Endothelial cell of hepatic sinusoid (primary cell): ENCODE measurements around the gene CHRFAM7A.
"Not testable (repeated sequence)": the region's sequence is repeated elsewhere in the genome, so short reads cannot be mapped to it uniquely, and the experiment has no call there.

Experiments
- in situ Hi-C: cut with HindIII; loops from 2 replicates; pipeline ENCODE4 v1.10.0; 2017; ENCODE audit warnings: low sequenced_read_pairs

Gene CHRFAM7A

GRCh38 chr15:30392766-30393663, at the start of gene CHRFAM7A:
Gene CHRFAM7A, minus strand, starts transcription at chr15:30393540. Its CDS starts 10,189 bp downstream, at chr15:30383351.
- in situ Hi-C loops, result not testable (repeated sequence)

DNA sequence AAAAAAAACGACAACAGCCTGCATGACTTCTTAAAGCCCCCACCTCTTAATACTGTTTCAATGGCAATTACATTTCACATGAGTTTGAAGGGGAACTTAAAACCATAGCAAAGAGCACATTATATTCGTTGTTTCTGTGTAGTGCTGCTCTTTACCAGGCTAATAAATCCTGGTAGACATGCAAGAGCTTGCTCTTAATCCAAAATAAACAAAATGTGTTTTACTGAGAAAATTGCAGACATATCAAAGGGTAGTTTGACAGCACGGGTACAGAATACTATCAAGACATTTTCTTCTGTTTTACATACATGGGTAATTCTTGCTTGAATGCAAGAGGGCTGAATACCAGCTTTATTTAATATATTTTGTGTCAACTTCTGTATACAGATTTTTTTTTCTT, 45.0 kb upstream of the CHRFAM7A start:
- in situ Hi-C loops, result not testable (repeated sequence)

GRCh38 chr15:30435878-30436277, 42.5 kb upstream of the CHRFAM7A start:
- in situ Hi-C loops, result not testable (repeated sequence)

- in situ Hi-C loops, result not testable (repeated sequence)
Observed at GRCh38 chr15:30420723-30421122, 27.4 kb upstream of the CHRFAM7A start.

DNA sequence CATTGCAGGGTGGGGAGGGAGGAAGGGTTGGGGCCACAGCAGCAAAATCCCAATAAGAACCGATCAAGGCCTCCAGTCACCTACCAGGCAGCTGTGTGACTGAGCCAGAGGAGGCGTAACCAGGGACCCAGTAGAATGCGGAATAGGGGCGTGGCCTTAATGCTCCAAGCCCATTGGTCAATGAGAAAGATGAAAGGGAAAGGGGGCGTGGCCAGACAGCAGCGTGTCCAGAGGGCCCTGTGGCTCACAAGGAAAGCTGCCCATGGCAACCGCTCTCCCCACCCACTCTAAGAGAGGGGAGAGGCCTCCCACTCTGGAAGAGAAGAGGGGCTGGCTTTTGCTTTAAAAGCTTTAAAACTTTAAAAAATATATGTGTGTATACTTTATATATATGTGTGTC, 20.8 kb upstream of the CHRFAM7A start, which contains the start of gene GOLGA8R:
TSS of gene GOLGA8R (minus strand) at position 101 of the 400 bp plus-strand sequence. CDS start at position 3, 98 bp downstream.
- in situ Hi-C loops, result not testable (repeated sequence)

DNA sequence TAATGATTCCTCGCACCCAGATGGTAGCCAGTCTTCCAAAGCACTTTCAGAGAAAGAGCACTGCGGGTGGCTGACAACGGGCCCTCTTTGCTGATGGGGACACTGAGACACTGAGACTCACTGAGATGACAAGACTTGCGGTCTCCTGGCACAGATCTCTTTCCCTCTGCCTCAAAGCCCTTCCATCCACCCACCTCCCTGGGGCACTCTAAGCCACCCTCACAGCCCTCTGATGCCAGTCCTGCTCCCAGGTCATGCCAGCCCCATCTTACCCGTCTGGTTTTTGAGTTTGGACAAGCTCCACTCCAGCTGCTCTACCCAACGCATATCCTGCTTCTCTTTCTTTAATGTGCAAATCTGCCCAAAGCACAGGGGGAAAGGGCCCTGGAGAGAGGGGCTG, 14.3 kb upstream of the CHRFAM7A start:
- in situ Hi-C loops, result not testable (repeated sequence)

DNA sequence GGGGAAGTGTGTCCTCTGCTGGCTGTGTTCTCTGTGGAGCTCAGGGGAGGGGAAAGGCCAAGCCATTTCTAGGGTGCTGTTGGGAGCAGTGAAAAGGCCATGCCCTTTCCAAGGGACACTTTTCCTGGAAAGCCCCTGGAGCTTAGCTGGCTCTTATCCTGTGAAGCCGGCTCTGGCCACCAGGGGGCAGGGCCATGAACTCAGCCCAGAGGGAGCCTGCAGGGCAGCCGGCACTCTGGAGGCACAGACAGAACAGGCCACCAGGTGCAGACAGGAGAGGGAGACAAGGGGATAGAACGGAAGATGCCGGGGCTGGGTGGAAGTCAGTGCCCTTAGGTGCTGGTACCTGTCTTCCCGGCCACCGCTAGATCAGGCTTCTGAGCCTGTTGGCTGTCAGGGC, 5.6 kb upstream of the CHRFAM7A start:
- in situ Hi-C loops, result not testable (repeated sequence)

GRCh38 chr15:30393664-30393991, 288 bp upstream of the CHRFAM7A start:
- in situ Hi-C loops, result not testable (repeated sequence)

GRCh38 chr15:30386318-30386887, 6.9 kb downstream of the CHRFAM7A start:
- in situ Hi-C loops, result not testable (repeated sequence)

- in situ Hi-C loops, result not testable (repeated sequence)
Observed at GRCh38 chr15:30377082-30377413, 16.3 kb downstream of the CHRFAM7A start.

GRCh38 chr15:30376375-30377081, 16.8 kb downstream of the CHRFAM7A start:
- in situ Hi-C loops, result not testable (repeated sequence)

GRCh38 chr15:30375872-30376271, 17.5 kb downstream of the CHRFAM7A start:
- in situ Hi-C loops, result not testable (repeated sequence)

GRCh38 chr15:30374862-30375261, 18.5 kb downstream of the CHRFAM7A start:
- in situ Hi-C loops, result not testable (repeated sequence)

- in situ Hi-C loops, result not testable (repeated sequence)
Observed at GRCh38 chr15:30368271-30368670, 25.1 kb downstream of the CHRFAM7A start.

- in situ Hi-C loops, result not testable (repeated sequence)
Observed at GRCh38 chr15:30367246-30367645, 26.1 kb downstream of the CHRFAM7A start.

DNA sequence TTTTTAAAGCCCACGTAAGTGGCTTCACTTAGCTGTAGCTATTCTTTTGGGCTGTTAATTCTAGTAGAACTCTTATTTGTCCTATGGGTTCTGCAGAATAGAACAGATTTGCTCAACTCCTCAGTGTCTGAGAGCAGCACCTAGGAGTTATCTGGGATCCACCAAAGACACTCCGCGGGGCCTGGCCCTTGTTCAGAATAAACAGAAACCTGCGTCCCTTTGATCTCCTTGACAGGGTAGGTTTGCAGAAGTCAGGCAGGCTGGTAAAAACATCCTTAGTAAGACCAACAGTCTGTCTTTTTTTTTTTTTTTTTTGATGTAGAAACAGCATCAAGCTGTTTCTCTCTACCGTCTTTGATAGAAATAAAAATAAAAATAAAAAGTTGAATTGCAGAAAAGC, 31.9 kb downstream of the CHRFAM7A start:
- in situ Hi-C loops, result not testable (repeated sequence)

DNA sequence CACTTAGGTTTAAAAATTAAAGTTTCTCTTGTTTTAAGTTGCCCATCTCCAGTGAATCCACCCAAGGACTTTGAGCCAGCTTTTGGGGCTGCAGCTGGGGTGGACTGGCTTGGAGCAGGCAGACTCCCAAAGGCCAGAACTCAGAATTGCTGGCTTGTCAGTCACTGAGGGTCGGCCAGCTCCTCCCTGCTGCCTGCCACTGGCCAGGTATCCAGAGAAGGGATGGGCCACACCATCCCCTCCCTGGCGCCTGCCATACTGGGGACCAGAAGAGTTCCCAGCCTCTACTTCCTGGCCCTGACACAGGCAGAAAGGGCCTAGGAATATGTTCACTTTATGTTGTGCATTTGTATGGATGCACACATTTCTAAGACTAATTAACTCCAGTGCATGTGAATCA, 32.4 kb downstream of the CHRFAM7A start:
- in situ Hi-C loops, result not testable (repeated sequence)

DNA sequence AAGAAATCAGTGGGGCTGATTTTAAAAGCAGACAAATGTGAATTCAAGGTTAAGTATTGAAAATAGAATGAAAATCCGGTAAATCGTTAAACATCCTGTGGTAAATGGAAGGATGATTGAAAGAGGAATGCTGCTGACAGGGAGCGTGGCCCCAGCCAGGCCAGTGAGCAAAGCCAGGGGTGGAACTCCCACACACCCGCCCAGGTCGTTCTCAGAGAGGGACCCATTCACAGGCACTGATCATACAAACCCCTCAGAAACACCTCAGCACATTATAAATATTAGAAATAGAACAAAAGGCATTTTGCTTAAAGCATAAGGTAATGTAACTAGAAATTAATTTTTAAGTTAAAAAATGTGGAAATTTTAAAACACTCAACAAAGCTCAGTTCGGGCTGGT, 38.3 kb downstream of the CHRFAM7A start:
- in situ Hi-C loops, result not testable (repeated sequence)

DNA sequence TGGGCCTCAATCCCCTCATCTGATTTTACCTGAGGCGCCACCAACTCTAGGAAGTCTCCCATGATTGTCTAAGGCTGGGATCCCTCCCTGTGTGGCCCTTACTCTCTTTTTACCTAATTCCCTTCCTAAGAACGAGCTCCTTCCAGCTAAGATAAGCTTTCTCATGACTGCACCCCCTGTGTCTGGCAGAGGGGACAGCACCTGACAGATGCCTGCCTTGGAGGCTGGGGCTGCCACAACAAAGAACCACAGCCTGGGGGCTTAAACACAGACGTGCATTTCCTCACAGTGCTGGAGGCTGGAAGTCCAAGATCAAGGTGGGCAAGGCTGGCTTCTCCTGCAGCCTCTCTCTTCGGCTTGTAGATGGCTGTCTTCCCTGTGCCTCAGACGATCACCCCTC, 43.5 kb downstream of the CHRFAM7A start:
- in situ Hi-C loops, result not testable (repeated sequence)

DNA sequence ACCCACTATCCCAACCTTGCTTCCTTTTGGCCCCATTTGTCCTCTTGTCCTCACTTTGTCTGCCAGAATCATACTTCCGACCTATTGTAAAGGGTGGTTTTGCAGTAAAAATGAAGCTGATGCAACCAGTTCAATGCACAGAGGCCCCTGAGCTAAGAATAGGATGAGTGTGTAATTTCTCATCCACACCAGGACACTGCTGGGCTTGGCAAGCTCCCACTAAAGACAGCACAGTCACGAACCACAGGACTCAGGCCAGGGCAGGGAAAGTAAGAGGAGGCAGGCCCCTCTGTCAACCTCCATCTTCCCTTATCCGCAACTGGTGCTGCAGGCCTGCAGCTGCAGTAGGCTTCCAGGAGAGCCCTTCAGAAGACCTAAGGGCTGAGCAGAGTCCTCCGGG, 56.8 kb downstream of the CHRFAM7A start:
- in situ Hi-C loops, result not testable (repeated sequence)

DNA sequence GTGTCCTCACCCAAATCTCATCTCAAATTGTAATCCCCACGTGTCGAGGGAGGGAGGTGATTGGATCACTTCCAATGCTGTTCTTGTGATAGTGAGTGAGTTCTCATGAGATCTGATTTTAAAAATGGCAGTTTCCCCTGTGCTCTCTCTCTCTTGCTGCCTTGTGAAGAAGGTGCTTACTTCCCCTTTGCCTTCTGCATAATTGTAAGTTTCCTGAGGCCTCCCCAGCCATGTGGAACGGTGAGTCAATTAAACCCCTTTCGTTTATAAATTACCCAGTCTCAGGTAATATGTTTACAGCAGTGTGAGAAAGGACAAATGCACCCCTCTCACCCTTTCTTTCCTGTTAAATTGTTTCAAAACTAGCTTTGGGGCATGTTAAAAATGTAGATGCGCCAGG, 59.2 kb downstream of the CHRFAM7A start:
- in situ Hi-C loops, result not testable (repeated sequence)

DNA sequence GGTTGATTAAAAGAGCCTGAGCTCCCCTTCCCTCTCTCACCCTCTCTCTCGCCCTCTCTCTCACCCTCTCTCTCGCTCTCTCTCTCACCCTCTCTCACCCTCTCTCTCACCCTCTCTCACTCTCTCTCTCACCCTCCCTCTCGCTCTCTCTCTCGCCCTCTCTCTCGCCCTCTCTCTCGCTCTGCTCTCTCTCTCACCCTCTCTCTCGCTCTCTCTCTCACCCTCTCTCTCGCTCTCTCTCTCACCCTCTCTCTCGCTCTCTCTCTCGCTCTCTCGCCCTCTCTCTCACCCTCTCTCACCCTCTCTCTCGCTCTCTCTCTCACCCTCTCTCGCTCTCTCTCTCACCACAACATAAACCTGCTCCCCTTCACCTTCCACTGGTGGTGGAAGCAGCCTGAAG, 67.2 kb downstream of the CHRFAM7A start:
- in situ Hi-C loops, result not testable (repeated sequence)
